HepG2 (cell line): ENCODE measurements around the gene FTL. TPM values are rescaled to one million over a fixed set of nuclear protein-coding genes. Genes with fewer than 3 reads are reported as not detected.

Source experiments
- BATF2 ChIP-seq: sonication (generic); formaldehyde crosslinking; IDR thresholded peaks from 2 replicates; pipeline ENCODE4 v1.8.0; 2022; ENCODE audit warnings: mild to moderate bottlenecking, missing genetic modification reagents, moderate library complexity
- DDIT3 ChIP-seq: sonication (generic); formaldehyde crosslinking; IDR thresholded peaks from 2 replicates; pipeline ENCODE4 v1.4.0; 2020; ENCODE audit warnings: mild to moderate bottlenecking, missing genetic modification reagents
- FOXK2 ChIP-seq: fragments of 450-650 bp; IDR thresholded peaks from 2 replicates; pipeline ENCODE4 v1.6.1; 2016
- GATAD1 ChIP-seq: IDR thresholded peaks from 2 replicates; pipeline ENCODE4 v1.6.1; 2016; ENCODE audit warnings: missing genetic modification reagents, missing compliant biosample characterization
- HMG20B ChIP-seq: conservative IDR thresholded peaks from 2 replicates; pipeline ENCODE4 v1.6.1; 2016; ENCODE audit warnings: missing genetic modification reagents, missing compliant biosample characterization
- KLF13 ChIP-seq: sonication (generic); formaldehyde crosslinking; IDR thresholded peaks from 2 replicates; pipeline ENCODE4 v1.4.0; 2020; ENCODE audit warnings: mild to moderate bottlenecking, missing genetic modification reagents
- MIXL1 ChIP-seq: IDR thresholded peaks from 2 replicates; pipeline ENCODE4 v1.6.1; 2016
- MLLT10 ChIP-seq: sonication (generic); formaldehyde crosslinking; IDR thresholded peaks from 2 replicates; pipeline ENCODE4 v1.4.0; 2020; ENCODE audit warnings: missing genetic modification reagents
- MXD3 ChIP-seq: IDR thresholded peaks from 2 replicates; pipeline ENCODE4 v1.6.1; 2016; ENCODE audit warnings: mild to moderate bottlenecking, missing biosample characterization, missing genetic modification reagents
- NCOA1 ChIP-seq: sonication (generic); formaldehyde crosslinking; IDR thresholded peaks from 2 replicates; pipeline ENCODE4 v1.9.0; 2021; ENCODE audit warnings: missing genetic modification reagents
- NCOR1 ChIP-seq: fragments of 200-600 bp; sonication (generic); IDR thresholded peaks from 2 replicates; pipeline ENCODE4 v1.7.0; 2017; ENCODE audit warnings: antibody characterized with exemption, low read length, borderline replicate concordance
- NKX3-1 ChIP-seq: sonication (generic); formaldehyde crosslinking; IDR thresholded peaks from 2 replicates; pipeline ENCODE4 v1.5.0; 2020; ENCODE audit warnings: missing genetic modification reagents
- PBX3 ChIP-seq: sonication (generic); formaldehyde crosslinking; IDR thresholded peaks from 2 replicates; pipeline ENCODE4 v1.8.1; 2023; ENCODE audit warnings: missing genetic modification reagents, inconsistent platforms, borderline replicate concordance
- PLRG1 ChIP-seq: fragments of 450-650 bp; conservative IDR thresholded peaks from 2 replicates; pipeline ENCODE4 v1.6.1; 2016
- SPEN ChIP-seq: sonication (generic); formaldehyde crosslinking; IDR thresholded peaks from 2 replicates; pipeline ENCODE4 v1.5.1; 2020; ENCODE audit warnings: low read depth, mild to moderate bottlenecking, missing genetic modification reagents
- TFE3 ChIP-seq: IDR thresholded peaks from 2 replicates; pipeline ENCODE4 v1.6.1; 2016
- TGIF2 ChIP-seq: IDR thresholded peaks from 2 replicates; pipeline ENCODE4 v1.6.1; 2016; ENCODE audit warnings: control low read depth, missing compliant biosample characterization
- THAP11 ChIP-seq: IDR thresholded peaks from 2 replicates; pipeline ENCODE4 v1.6.1; 2016; ENCODE audit warnings: missing biosample characterization, missing genetic modification reagents
- TOE1 ChIP-seq: sonication (generic); formaldehyde crosslinking; IDR thresholded peaks from 2 replicates; pipeline ENCODE4 v1.4.0; 2020; ENCODE audit warnings: mild to moderate bottlenecking, missing genetic modification reagents
- ZBTB1 ChIP-seq: sonication (generic); formaldehyde crosslinking; IDR thresholded peaks from 2 replicates; pipeline ENCODE4 v1.4.0; 2020; ENCODE audit warnings: missing genetic modification reagents, borderline replicate concordance
- ZBTB7A ChIP-seq: sonication (generic); formaldehyde crosslinking; IDR thresholded peaks from 2 replicates; pipeline ENCODE4 v1.8.0; 2022; ENCODE audit warnings: mild to moderate bottlenecking, missing genetic modification reagents
- ZBTB8A ChIP-seq: sonication (generic); formaldehyde crosslinking; IDR thresholded peaks from 2 replicates; pipeline ENCODE4 v1.4.0; 2020; ENCODE audit warnings: mild to moderate bottlenecking, low read depth, missing genetic modification reagents, borderline replicate concordance
- ZFP36L1 ChIP-seq: sonication (generic); formaldehyde crosslinking; IDR thresholded peaks from 2 replicates; pipeline ENCODE4 v1.8.0; 2022; ENCODE audit warnings: mild to moderate bottlenecking, missing genetic modification reagents, moderate library complexity
- ZNF17 ChIP-seq: sonication (generic); formaldehyde crosslinking; IDR thresholded peaks from 2 replicates; pipeline ENCODE4 v1.5.0; 2020; ENCODE audit warnings: mild to moderate bottlenecking, missing genetic modification reagents
- ZNF501 ChIP-seq: sonication (generic); formaldehyde crosslinking; IDR thresholded peaks from 2 replicates; pipeline ENCODE4 v1.5.1; 2020; ENCODE audit warnings: mild to moderate bottlenecking, moderate library complexity, missing genetic modification reagents
- ZNF562 ChIP-seq: sonication (generic); formaldehyde crosslinking; IDR thresholded peaks from 2 replicates; pipeline ENCODE4 v1.8.0; 2022; ENCODE audit warnings: missing genetic modification reagents, borderline replicate concordance
- ZNF75D ChIP-seq: sonication (generic); formaldehyde crosslinking; IDR thresholded peaks from 2 replicates; pipeline ENCODE4 v1.8.1; 2023; ENCODE audit warnings: missing genetic modification reagents, mild to moderate bottlenecking, borderline replicate concordance
- ZNF788 ChIP-seq: sonication (generic); formaldehyde crosslinking; IDR thresholded peaks from 2 replicates; pipeline ENCODE4 v1.5.0; 2020; ENCODE audit warnings: mild to moderate bottlenecking, missing genetic modification reagents, borderline replicate concordance
- polyA plus RNA-seq, 8 experiments: library from polyadenylated mRNA; depleted of rRNA in 3 of 8; stranded (reverse) in 7 of 8; unstranded in 1 of 8; fragments of >200 nt; fragmentation: Illumina TruSeq in 4 of 8; extraction: Trizol in 4 of 8; gene quantifications; 2 replicates each; pipeline versions ENCODE4 v1.2.1 to v1.2.3, GENCODE V29; 2011 to 2016; ENCODE audit warnings: low read depth in 4 of 8, missing spikeins in 1 of 8, mixed read lengths in 1 of 8; ENCODE audit not compliant: insufficient read depth in 1 of 8
- total RNA-seq, 5 experiments: library from RNA; depleted of rRNA; stranded (reverse); fragments of >200 nt; fragmentation: Illumina TruSeq; extraction: Trizol; gene quantifications; 2 replicates each; pipeline ENCODE4 v1.2.3, GENCODE V29; 2016; ENCODE audit warnings: low read depth in 1 of 5

The FTL gene
- total and polyA plus RNA-seq, 2 of the 13 experiments (the other 11 are each of a cell fraction or from before 2014, with no cell fraction given), result 2,721 to 8,800 TPM

GRCh38 chr19:48965040-48965805 is at the start of gene FTL (continued):
- no peak for TF ChIP-seq ZNF788 (CRISPR knock-in tag)
- TF ChIP-seq ZBTB7A (CRISPR knock-in tag), result 0 out of 2 replicates have a peak, but pooled peaks have one; percentile 57
- peak; percentile 72; the same call in 1 of the 2 replicates for TF ChIP-seq MXD3 (CRISPR knock-in tag)
- TF ChIP-seq PLRG1, result no peak
- TF ChIP-seq NKX3-1 (CRISPR knock-in tag), result peak; percentile 98
- peak; percentile 95; the same call in 1 of the 2 replicates for TF ChIP-seq ZNF501 (CRISPR knock-in tag)
- TF ChIP-seq MLLT10, result peak; percentile 86; the same call in 1 of the 2 replicates
- TF ChIP-seq DDIT3 (CRISPR knock-in tag), result no peak
- no peak; the same call in 1 of the 2 replicates for TF ChIP-seq ZFP36L1 (CRISPR knock-in tag)
- peak; percentile 82; the same call in 1 of the 2 replicates for TF ChIP-seq BATF2
- peak; percentile 97 for TF ChIP-seq TFE3
- TF ChIP-seq PBX3 (CRISPR knock-in tag), result peak; percentile 90; the same call in 1 of the 2 replicates
- TF ChIP-seq TGIF2 (CRISPR knock-in tag), result peak; percentile 89
- no peak for TF ChIP-seq FOXK2
- TF ChIP-seq KLF13 (CRISPR knock-in tag), result 0 out of 2 replicates have a peak, but pooled peaks have one; percentile 63
- peak; percentile 36; the same call in 1 of the 2 replicates for TF ChIP-seq THAP11 (CRISPR knock-in tag)
- 0 out of 2 replicates have a peak, but pooled peaks have one; percentile 45 for TF ChIP-seq NCOA1 (CRISPR knock-in tag)
- TF ChIP-seq ZNF17 (CRISPR knock-in tag), result no peak
- TF ChIP-seq SPEN (CRISPR knock-in tag), result 0 out of 2 replicates have a peak, but pooled peaks have one; percentile 67
- peak; percentile 30; the same call in 1 of the 2 replicates for TF ChIP-seq ZBTB8A
- TF ChIP-seq ZNF562, result no peak
- no peak for TF ChIP-seq NCOR1
- TF ChIP-seq GATAD1, result no peak; the same call in none of the 2 replicates
- 0 out of 2 replicates have a peak, but pooled peaks have one; percentile 52 for TF ChIP-seq HMG20B (CRISPR knock-in tag)
- peak; percentile 87 for TF ChIP-seq ZNF75D
- TF ChIP-seq TOE1 (CRISPR knock-in tag), result peak; percentile 95
- peak; percentile 86; the same call in 1 of the 2 replicates for TF ChIP-seq MIXL1
- TF ChIP-seq ZBTB1 (CRISPR knock-in tag), result no peak
